HFF-Myc (cell line): ENCODE data around the gene RNU6-8.

Experiments
- DNase-seq: peaks from one replicate; pipeline ENCODE4 v3.0.0-alpha.2; 2011; ENCODE audit warnings: low read depth; ENCODE audit errors: extremely low read depth
- H3K4me3 ChIP-seq: replicated peaks from 2 replicates; pipeline ENCODE4 v1.5.1; 2011; ENCODE audit warnings: low read depth, mild to moderate bottlenecking, control low read depth, low read length
- TF ChIP-seq, protein P1 (sequence below): IDR thresholded peaks from 2 replicates; pipeline ENCODE4 v1.5.1; 2012; ENCODE audit warnings: mild to moderate bottlenecking, low read depth, low read length, control low read depth; ENCODE audit errors: missing control alignments

The RNU6-8 gene

DNA sequence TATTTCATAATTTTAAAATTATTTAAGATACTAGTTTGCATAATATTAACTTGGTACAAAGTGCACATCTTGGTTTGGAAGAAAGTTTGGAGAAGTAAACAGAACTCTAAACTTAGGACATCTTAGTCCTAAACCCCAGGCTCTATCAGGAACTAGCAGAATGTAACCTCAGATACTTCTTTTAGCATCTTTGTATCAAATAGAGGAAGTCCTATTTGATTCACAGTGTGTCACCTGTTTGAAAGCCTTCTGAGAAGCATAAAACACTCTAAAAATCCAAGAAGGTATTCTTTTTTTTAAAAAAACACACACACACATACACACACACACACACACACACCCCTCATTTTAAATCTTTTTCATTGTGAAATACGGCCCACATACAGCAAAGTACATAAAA is 13.3 kb downstream of the RNU6-8 start:
- no peak for DNase-seq
- TF ChIP-seq, protein P1, sequence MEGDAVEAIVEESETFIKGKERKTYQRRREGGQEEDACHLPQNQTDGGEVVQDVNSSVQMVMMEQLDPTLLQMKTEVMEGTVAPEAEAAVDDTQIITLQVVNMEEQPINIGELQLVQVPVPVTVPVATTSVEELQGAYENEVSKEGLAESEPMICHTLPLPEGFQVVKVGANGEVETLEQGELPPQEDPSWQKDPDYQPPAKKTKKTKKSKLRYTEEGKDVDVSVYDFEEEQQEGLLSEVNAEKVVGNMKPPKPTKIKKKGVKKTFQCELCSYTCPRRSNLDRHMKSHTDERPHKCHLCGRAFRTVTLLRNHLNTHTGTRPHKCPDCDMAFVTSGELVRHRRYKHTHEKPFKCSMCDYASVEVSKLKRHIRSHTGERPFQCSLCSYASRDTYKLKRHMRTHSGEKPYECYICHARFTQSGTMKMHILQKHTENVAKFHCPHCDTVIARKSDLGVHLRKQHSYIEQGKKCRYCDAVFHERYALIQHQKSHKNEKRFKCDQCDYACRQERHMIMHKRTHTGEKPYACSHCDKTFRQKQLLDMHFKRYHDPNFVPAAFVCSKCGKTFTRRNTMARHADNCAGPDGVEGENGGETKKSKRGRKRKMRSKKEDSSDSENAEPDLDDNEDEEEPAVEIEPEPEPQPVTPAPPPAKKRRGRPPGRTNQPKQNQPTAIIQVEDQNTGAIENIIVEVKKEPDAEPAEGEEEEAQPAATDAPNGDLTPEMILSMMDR: no peak
- no peak overlapping the region for H3K4me3 ChIP-seq

- TF ChIP-seq, protein P1: no peak
- no peak for DNase-seq
Measured at GRCh38 chr14:32186248-32186647, 16.8 kb downstream of the RNU6-8 start.

GRCh38 chr14:32185097-32185496 is 18.0 kb downstream of the RNU6-8 start:
- no peak for DNase-seq
- TF ChIP-seq, protein P1: no peak
- H3K4me3 ChIP-seq: no peak overlapping the region

More at GRCh38 chr14:32186248-32186647, 16.8 kb downstream of the RNU6-8 start:
- H3K4me3 ChIP-seq: no peak overlapping the region

DNA sequence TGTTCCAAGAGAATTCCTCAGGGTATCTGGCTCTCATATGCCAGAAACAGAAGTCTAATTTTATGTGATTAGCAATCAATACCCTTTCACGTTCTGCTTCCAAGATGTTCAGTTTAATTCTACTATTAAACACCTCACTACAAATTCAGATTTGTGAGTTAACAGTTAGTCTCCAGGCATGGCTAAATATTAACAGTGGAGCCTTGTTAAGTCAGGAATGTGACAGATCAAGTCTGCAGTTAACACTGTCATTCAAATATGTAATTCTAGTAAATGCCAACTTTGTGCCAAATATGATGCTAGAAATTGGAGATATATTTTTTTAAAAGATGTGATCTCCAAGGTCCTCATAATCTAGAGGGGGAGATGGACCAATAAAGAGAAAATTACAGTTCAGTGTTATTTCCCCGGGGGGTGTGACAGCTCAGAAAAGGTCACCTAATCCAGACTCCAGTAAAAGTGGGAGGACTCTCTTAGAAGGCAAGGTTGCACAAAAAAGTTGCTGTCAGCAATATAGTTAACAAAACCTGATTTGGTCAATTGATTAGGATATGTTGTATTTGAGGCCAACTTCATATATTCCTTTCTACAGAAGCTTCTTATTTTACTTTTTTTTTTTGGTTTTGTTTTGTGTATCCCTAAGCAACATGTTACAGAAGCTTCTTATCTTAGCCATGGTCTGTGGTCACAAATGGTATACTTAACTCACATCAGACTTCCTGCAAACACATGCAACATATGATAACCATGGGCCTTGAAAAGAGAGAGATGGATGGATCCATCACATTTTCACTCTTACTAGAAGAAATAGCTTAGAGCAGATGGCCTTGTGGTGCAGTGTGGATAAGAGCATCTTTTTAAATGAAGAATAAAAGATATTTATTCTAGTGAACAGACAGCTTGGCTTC is 19.7 kb downstream of the RNU6-8 start:
- H3K4me3 ChIP-seq: no peak overlapping the region
- no peak for DNase-seq
- TF ChIP-seq, protein P1: no peak

DNA sequence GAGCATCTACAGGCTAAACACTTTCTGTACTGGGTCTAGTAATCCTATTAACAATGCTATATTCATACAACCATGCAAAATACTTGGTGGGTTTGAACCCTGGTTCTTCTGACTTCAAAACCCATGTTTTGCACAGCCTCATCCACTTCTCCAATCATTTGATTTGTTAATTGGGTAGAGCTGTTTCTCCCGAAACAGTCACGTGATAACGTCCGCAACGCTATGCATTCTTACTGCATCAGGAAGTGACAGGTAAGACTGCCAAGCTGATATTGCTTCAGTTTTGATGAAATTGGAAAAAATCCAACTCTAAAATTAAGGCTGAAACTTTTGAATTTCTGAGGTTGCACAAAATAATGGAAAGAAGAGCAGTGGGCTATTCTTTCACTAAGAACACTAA is 31.6 kb downstream of the RNU6-8 start:
- no peak for DNase-seq
- TF ChIP-seq, protein P1: no peak
- no peak overlapping the region for H3K4me3 ChIP-seq

DNA sequence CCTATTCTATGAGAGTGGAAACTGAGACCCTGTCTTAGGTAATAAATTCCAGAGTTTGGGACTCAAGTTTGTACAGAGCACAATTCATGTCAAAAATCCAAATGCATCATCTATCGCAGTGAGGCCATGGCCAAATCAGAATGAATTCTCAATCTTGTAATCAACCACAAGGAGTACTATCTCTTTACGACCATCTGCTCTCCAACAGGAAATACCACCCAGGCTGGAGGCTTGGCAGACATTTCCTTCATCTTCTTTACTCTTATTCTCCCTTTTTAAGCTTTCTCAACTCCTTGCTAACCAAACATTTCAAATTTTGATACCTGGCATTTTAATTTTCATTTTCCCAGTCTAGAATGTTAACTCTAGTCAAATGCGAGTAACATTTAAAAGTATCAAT is 33.9 kb downstream of the RNU6-8 start:
- TF ChIP-seq, protein P1: no peak
- no peak overlapping the region for H3K4me3 ChIP-seq
- DNase-seq: no peak
